Kidney (tissue), 14 donors: Measurements from ENCODE around the gene CARD11. TPM values are rescaled to one million over a fixed set of nuclear protein-coding genes. Genes with fewer than 3 reads are reported as not detected.
A peak's percentile ranks its signal among the peaks of the same experiment; 100 is the strongest.

Experiments
- DNase-seq, 5 donors: peaks; one replicate each; pipeline ENCODE4 v3.0.0-alpha.2; 2013 to 2020
- FAIRE-seq: peaks from 2 replicates; lab custom pipeline; 2012; peaks lifted over from hg19 to GRCh38; lab: Jason Lieb, UNC
- H3K27ac ChIP-seq, 2 donors: one replicate each; pipeline ENCODE4 v1.7.0; 2013; ENCODE audit warnings: low read depth in 2 of 2, low read length in 2 of 2, inconsistent platforms in 1 of 2
- H3K27me3 ChIP-seq: one replicate; pipeline ENCODE4 v1.7.1; 2013; ENCODE audit warnings: low read length, inconsistent platforms; ENCODE audit not compliant: control insufficient read depth, insufficient read depth
- H3K36me3 ChIP-seq, 3 donors: one replicate each; pipeline versions ENCODE4 v1.7.0 to v1.7.1; 2013; ENCODE audit warnings: low read length in 3 of 3, control low read depth in 1 of 3, inconsistent platforms in 1 of 3; ENCODE audit not compliant: insufficient read depth in 3 of 3, control insufficient read depth in 2 of 3
- H3K4me1 ChIP-seq, 3 donors: one replicate each; pipeline versions ENCODE4 v1.7.0 to v1.7.1; 2013; ENCODE audit warnings: low read length in 3 of 3, inconsistent platforms in 1 of 3, low read depth in 1 of 3; ENCODE audit not compliant: control insufficient read depth in 2 of 3, insufficient read depth in 2 of 3
- H3K4me3 ChIP-seq, 3 donors: one replicate each; pipeline versions ENCODE4 v1.7.0 to v1.8.1; 2013; ENCODE audit warnings: low read length in 3 of 3, control low read depth in 1 of 3, inconsistent platforms in 1 of 3
- H3K9ac ChIP-seq, 3 donors: one replicate each; pipeline versions ENCODE4 v1.7.0 to v1.7.1; 2013; ENCODE audit warnings: low read length in 3 of 3, control low read depth in 1 of 3, inconsistent platforms in 1 of 3
- H3K9me3 ChIP-seq, 3 donors: one replicate each; pipeline versions ENCODE4 v1.7.0 to v1.7.1; 2013; ENCODE audit warnings: low read length in 3 of 3, control low read depth in 1 of 3, inconsistent platforms in 1 of 3; ENCODE audit not compliant: control insufficient read depth in 2 of 3, insufficient read depth in 1 of 3
- CTCF ChIP-seq: IDR thresholded peaks from 3 replicates; pipeline ENCODE4 v1.5.1; 2012; ENCODE audit warnings: mild to moderate bottlenecking, moderate library complexity, borderline replicate concordance; ENCODE audit not compliant: insufficient read depth; ENCODE audit errors: extremely low read depth
- intact Hi-C: fragments of 100-400 bp; cut with DNase I; formaldehyde crosslinking; loops from one replicate; pipeline ENCODE4 v1.11.1; 2022
- polyA plus RNA-seq: library from polyadenylated mRNA; stranded (reverse); fragments of 350-450 nt; fragmentation: Illumina TruSeq; extraction: RNeasy Lipid Tissue Mini Kit (QIAGEN cat#74804); gene quantifications from one replicate; pipeline ENCODE4 v1.2.3, GENCODE V29; 2014; ENCODE audit warnings: low read depth, low replicate concordance; ENCODE audit not compliant: insufficient read depth
- total RNA-seq: library from RNA; stranded (reverse); fragmentation: NEBNext Ultra II Directional; extraction: Animal tissue kit (Norgen Biotek cat#: 25700); gene quantifications from one replicate; pipeline ENCODE4 v1.2.1, GENCODE V29; 2021
- donor health status: control.
- donor health status: control.
- donor health status: control.
- donor health status: control.
- donor health status: control.
- donor health status: DM: yes; HTN: yes; CAD: no.
- donor health status: Normal renal cell carcinoma (clear cell type).

CARD11 gene
- total and polyA plus RNA-seq, 2 donors from 2014 or later: 0.22 to 9.6 TPM

- FAIRE-seq: no peak
- DNase-seq: no peak
- Histone ChIP-seq H3K4me1 (no peaks in the 10 kb centered on the region), H3K27me3 (no peaks in the 10 kb centered on the region), H3K27ac (no peak overlapping the region), H3K9ac (no peak overlapping the region), H3K4me3 (no peak overlapping the region), H3K36me3 (no peaks in the 10 kb centered on the region), H3K9me3 (peaks cover 0 to 1% (median 0%) of the 10 kb centered on the region in 3 donors)
- no peak for TF ChIP-seq CTCF
- intact Hi-C loops: no loop called here
These were observed 165.4 kb downstream of the CARD11 start for GRCh38 chr7:2878306-2878705.

GRCh38 chr7:2876031-2876731 lies 167.5 kb downstream of the CARD11 start:
- H3K4me3 ChIP-seq: no peak overlapping the region
- H3K9me3 ChIP-seq: peaks cover 0 to 1% (median 0%) of the 10 kb centered on the region in 3 donors
- FAIRE-seq: no peak
- no peaks in the 10 kb centered on the region for H3K4me1 ChIP-seq
- intact Hi-C loops: no loop called here
- H3K27me3 ChIP-seq: no peaks in the 10 kb centered on the region
- no peaks in the 10 kb centered on the region for H3K36me3 ChIP-seq
- peak in 4 of 5 donors; percentile 55 to 70 (median 60) for DNase-seq
- no peak overlapping the region for H3K9ac ChIP-seq
- H3K27ac ChIP-seq: no peak overlapping the region
- TF ChIP-seq CTCF: no peak

GRCh38 chr7:2873686-2874551 lies 169.7 kb downstream of the CARD11 start:
- no peaks in the 10 kb centered on the region for H3K9me3 ChIP-seq

More at GRCh38 chr7:2873686-2874551, 169.7 kb downstream of the CARD11 start:
- H3K4me1 ChIP-seq: peaks cover 0 to 4% (median 0%) of the 10 kb centered on the region in 3 donors
- no peaks in the 10 kb centered on the region for H3K27me3 ChIP-seq
- DNase-seq (peak in 1 of 5 donors; percentile 38), FAIRE-seq (no peak)
- no peak overlapping the region for H3K9ac ChIP-seq
- H3K4me3 ChIP-seq: no peak overlapping the region
- no peaks in the 10 kb centered on the region for H3K36me3 ChIP-seq
- intact Hi-C loops: no loop called here
- TF ChIP-seq CTCF: no peak
- H3K27ac ChIP-seq: no peak overlapping the region
